GM12878 (cell line): ENCODE data around the gene DAD1. TPM values are rescaled to one million over a fixed set of nuclear protein-coding genes. Genes with fewer than 3 reads are reported as not detected.

Source experiments
- ATAC-seq: fragments of 200-7000 bp; cut with Tn5 transposase; 3 replicates; pipeline ENCODE4 v1.9.1; 2020; ENCODE audit warnings: mild to moderate bottlenecking, moderate library complexity
- BruUV-seq: library from RNA; stranded (reverse); fragments of 400-500 nt; replicated peaks from 2 replicates; lab custom pipeline; 2021; lab: Mats Ljungman, UMichigan
- CTCF ChIA-PET: fragments of 300-600 bp; sonication (Branson Sonifier 250); formaldehyde crosslinking; extraction: SDS; loops from one replicate; lab custom pipeline; 2021; ENCODE audit warnings: inconsistent platforms; lab: Yijun Ruan, JAX
- POLR2A ChIA-PET: fragments of 350-600 bp; formaldehyde crosslinking; extraction: SDS; loops from one replicate; lab custom pipeline; 2021; ENCODE audit warnings: inconsistent platforms; lab: Charles Lee
- RAD21 ChIA-PET: fragments of 300-600 bp; sonication (Branson Sonifier 250); formaldehyde crosslinking; loops from one replicate; lab custom pipeline; 2023; ENCODE audit warnings: antibody characterized with exemption; ENCODE audit not compliant: unreplicated experiment; lab: Charles Lee
- SMC1A ChIA-PET: fragments of 300-600 bp; sonication (Branson Sonifier 250); formaldehyde crosslinking; loops from one replicate; lab custom pipeline; 2023; ENCODE audit not compliant: unreplicated experiment, uncharacterized antibody; lab: Charles Lee
- DNase-seq: peaks from one replicate; pipeline ENCODE4 v3.0.0-alpha.2; 2011; ENCODE audit warnings: low read depth, low spot score
- FAIRE-seq: peaks from 3 replicates; lab custom pipeline; 2011; peaks lifted over from hg19 to GRCh38; lab: Jason Lieb, UNC
- H2AFZ ChIP-seq: 2 replicates; pipeline ENCODE4 v1.6.0; 2011; ENCODE audit warnings: low read depth, low read length, control low read depth; ENCODE audit not compliant: control insufficient read depth
- H3K27ac ChIP-seq: 2 replicates; pipeline ENCODE4 v1.5.1; 2011; ENCODE audit warnings: control low read depth; ENCODE audit not compliant: control insufficient read depth, insufficient read depth
- H3K27me3 ChIP-seq, 2 experiments: replicated peaks in 1 of 2; 2 replicates each; pipeline versions ENCODE4 v1.6.0 to v1.6.1; 2011; ENCODE audit warnings: low read length in 1 of 2; ENCODE audit not compliant: control insufficient read depth in 2 of 2, insufficient read depth in 2 of 2
- H3K36me3 ChIP-seq, 2 experiments: 2 replicates each; pipeline ENCODE4 v1.5.1; 2011; ENCODE audit warnings: low read length in 1 of 2; ENCODE audit not compliant: control insufficient read depth in 2 of 2, insufficient read depth in 2 of 2
- H3K4me1 ChIP-seq: 2 replicates; pipeline ENCODE4 v1.6.1; 2011; ENCODE audit warnings: mild to moderate bottlenecking, low read length, moderate library complexity, mixed read lengths; ENCODE audit not compliant: control insufficient read depth, insufficient read depth
- H3K4me2 ChIP-seq: 2 replicates; pipeline ENCODE4 v1.6.0; 2011; ENCODE audit warnings: control low read depth; ENCODE audit not compliant: control insufficient read depth, insufficient read depth
- H3K4me3 ChIP-seq: fragments of 200-600 bp; sonication (generic); 2 replicates; pipeline ENCODE4 v1.5.1; 2016
- H3K79me2 ChIP-seq: 2 replicates; pipeline ENCODE4 v1.6.0; 2011; ENCODE audit warnings: low read length; ENCODE audit not compliant: control insufficient read depth, insufficient read depth
- H3K9ac ChIP-seq: 2 replicates; pipeline ENCODE4 v1.8.0; 2011; ENCODE audit warnings: low read length, control low read depth, mixed read lengths; ENCODE audit not compliant: control insufficient read depth, insufficient read depth
- H3K9me3 ChIP-seq: replicated peaks from 3 replicates; pipeline ENCODE4 v1.5.1; 2011; ENCODE audit warnings: mild to moderate bottlenecking, low read length; ENCODE audit not compliant: control insufficient read depth, insufficient read depth
- H4K20me1 ChIP-seq: 2 replicates; pipeline ENCODE4 v1.6.0; 2011; ENCODE audit not compliant: control insufficient read depth, insufficient read depth
- E4F1 ChIP-seq: fragments of 450-650 bp; IDR thresholded peaks from 2 replicates; pipeline ENCODE4 v1.6.1; 2018; ENCODE audit warnings: borderline replicate concordance, mild to moderate bottlenecking; ENCODE audit not compliant: partially characterized antibody
- GATAD2B ChIP-seq: fragments of 450-650 bp; conservative IDR thresholded peaks from 2 replicates; pipeline ENCODE4 v1.6.1; 2017; ENCODE audit warnings: low read depth, mild to moderate bottlenecking, moderate library complexity
- RUNX3 ChIP-seq: IDR thresholded peaks from 2 replicates; pipeline ENCODE4 v1.6.1; 2012; ENCODE audit warnings: low read length, inconsistent platforms
- SKIL ChIP-seq: fragments of 450-650 bp; IDR thresholded peaks from 2 replicates; pipeline ENCODE4 v1.6.1; 2017; ENCODE audit warnings: mild to moderate bottlenecking, low read depth, inconsistent platforms; ENCODE audit not compliant: poor library complexity, severe bottlenecking
- ZNF217 ChIP-seq: fragments of 450-650 bp; IDR thresholded peaks from 2 replicates; pipeline ENCODE4 v1.6.1; 2017; ENCODE audit warnings: antibody characterized with exemption, mild to moderate bottlenecking
- WGBS: methylation state at CpG from one replicate; pipeline ENCODE4 v1.1.6; 2016; ENCODE audit warnings: low lambda C conversion rate; ENCODE audit not compliant: insufficient replicate concordance, insufficient coverage; ENCODE audit errors: missing lambda C conversion rate; 5-methylcytosine and 5-hydroxymethylcytosine counted together
- in situ Hi-C: fragments of 300-500 bp; cut with MboI; formaldehyde crosslinking; loops from 9 replicates; pipeline ENCODE4 v1.14.3; 2018; ENCODE audit warnings: mixed read lengths
- intact Hi-C: fragments of 100-400 bp; cut with micrococcal nuclease; formaldehyde crosslinking; loops from one replicate; pipeline ENCODE4 v1.14.2; 2022; ENCODE audit not compliant: unreplicated experiment
- polyA plus RNA-seq, 11 experiments: library from polyadenylated mRNA; depleted of rRNA in 4 of 11; unstranded in 6 of 11; stranded (reverse) in 5 of 11; fragments of >200 nt; fragmentation: Nextera tagmentation in 4 of 11; fragmentation: Illumina TruSeq in 1 of 11; extraction: Ambion mirVana in 4 of 11; extraction: Trizol in 1 of 11; gene quantifications; 1 replicate in 1 of 11; 2 replicates in 10 of 11; pipeline versions ENCODE4 v1.2.1 to v1.2.3, GENCODE V29; 2011 to 2016; ENCODE audit warnings: inconsistent platforms in 2 of 11, missing spikeins in 2 of 11, low read depth in 1 of 11
- total RNA-seq, 4 experiments: library from RNA; depleted of rRNA in 3 of 4; stranded (reverse); fragments of >200 nt in 3 of 4; fragmentation: Illumina TruSeq in 1 of 4; extraction: Trizol in 1 of 4; gene quantifications; 2 replicates each; pipeline versions ENCODE4 v1.2.1 to v1.2.3, GENCODE V29; 2013 to 2021

DAD1 gene
- total and polyA plus RNA-seq, 10 of the 15 experiments (the other 5 are each of a cell fraction or from before 2014, with no cell fraction given): 161 to 920 (median 319) TPM

GRCh38 chr14:22602862-22603261, 13.8 kb upstream of the DAD1 start (continued):
- TF ChIP-seq SKIL (no peak), ZNF217 (no peak), GATAD2B (no peak), E4F1 (no peak)
- TF ChIP-seq, all 136 proteins: peak for 0

- Histone ChIP-seq H3K9ac (no peak overlapping the region), H3K36me3 (peaks cover 2% of the 10 kb centered on the region in 2 experiments; a peak in 2 of 4 replicates), H4K20me1 (no peaks in the 10 kb centered on the region), H3K27ac (no peak overlapping the region), H3K4me1 (peaks cover 19% of the 10 kb centered on the region), H3K4me2 (no peak overlapping the region), H3K27me3 (no peaks in the 10 kb centered on the region), H3K4me3 (no peak overlapping the region), H3K9me3 (no peaks in the 10 kb centered on the region), H2AFZ (no peak overlapping the region), H3K79me2 (no peaks in the 10 kb centered on the region)
- intact Hi-C loops: no loop called here
- no TSS peak for BruUV-seq
- WGBS: 99% methylated on average over 5 of the region's 5 CpGs
- FAIRE-seq: no peak
- SMC1A ChIA-PET: interaction anchor here (3.9 to 7.4 kb wide), 2 partner anchors 15 to 50 kb away, joined by 23 to 72 read pairs; partner anchors contain the start of gene DAD1
- POLR2A ChIA-PET: interaction anchor here (0.5 to 6.0 kb wide), 2 partner anchors 11 to 15 kb away, joined by 10 to 91 read pairs; partner anchors contain the start of gene DAD1
- no peak for TF ChIP-seq E4F1
- peak; percentile 57 for TF ChIP-seq RUNX3
- CTCF ChIA-PET: interaction anchor here (1.3 to 5.5 kb wide), 4 partner anchors 9 to 101 kb away, joined by 3 to 58 read pairs (median 26); partner anchors contain the start of gene DAD1
- no peak for DNase-seq
- in situ Hi-C loops: no loop called here
- RAD21 ChIA-PET: interaction anchor here (1.5 to 5.7 kb wide), 2 partner anchors 10 to 31 kb away, joined by 3 to 53 read pairs; no protein-coding TSS in a partner anchor
- no peak for ATAC-seq
Observed at GRCh38 chr14:22601996-22602395, 13.0 kb upstream of the DAD1 start.
